Muscle of arm (tissue), 12 donors: ENCODE results near the gene OTULIN. TPM values are rescaled to one million over a fixed set of nuclear protein-coding genes. Genes with fewer than 3 reads are reported as not detected.

Source experiments
- DNase-seq: peaks from one replicate; pipeline ENCODE4 v3.0.0-alpha.2; 2013
- polyA plus RNA-seq, 12 donors: library from polyadenylated mRNA; unstranded; fragments of 120-200 nt; gene quantifications; one replicate each; pipeline ENCODE4 v1.2.1, GENCODE V29; 2013; ENCODE audit not compliant: insufficient read length in 12 of 12

OTULIN gene
- polyA plus RNA-seq, 12 donors, result 10.7 to 20.8 (median 16.0) TPM; not detected in 1

GRCh38 chr5:14693070-14693469, 28.6 kb downstream of the OTULIN start:
- no peak for DNase-seq

GRCh38 chr5:14695152-14695551, 30.6 kb downstream of the OTULIN start:
- DNase-seq, result no peak

- no peak for DNase-seq
These were observed 31.5 kb downstream of the OTULIN start for GRCh38 chr5:14696057-14696456.

- no peak for DNase-seq
These were observed 32.3 kb downstream of the OTULIN start for GRCh38 chr5:14696851-14697250.

DNA sequence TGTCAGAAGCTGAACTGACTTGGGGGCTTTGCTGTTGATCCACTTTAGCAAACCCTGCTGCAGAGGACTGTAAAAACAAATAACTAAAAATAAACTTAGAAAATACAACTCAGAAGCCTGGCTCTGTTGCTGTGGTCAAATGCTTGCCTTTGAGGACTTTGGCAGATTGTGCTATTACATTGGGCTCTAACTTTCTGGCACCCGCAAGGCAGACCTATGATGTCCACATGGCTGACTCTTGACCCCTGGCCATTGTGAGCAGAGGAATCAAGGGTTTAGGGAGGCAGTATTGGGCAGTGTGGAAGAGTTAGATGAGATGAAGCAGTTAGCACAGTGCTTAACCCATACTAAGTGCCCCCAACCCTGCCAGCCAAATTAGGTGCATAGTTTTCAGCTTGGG, 34.0 kb downstream of the OTULIN start:
- DNase-seq, result no peak

DNA sequence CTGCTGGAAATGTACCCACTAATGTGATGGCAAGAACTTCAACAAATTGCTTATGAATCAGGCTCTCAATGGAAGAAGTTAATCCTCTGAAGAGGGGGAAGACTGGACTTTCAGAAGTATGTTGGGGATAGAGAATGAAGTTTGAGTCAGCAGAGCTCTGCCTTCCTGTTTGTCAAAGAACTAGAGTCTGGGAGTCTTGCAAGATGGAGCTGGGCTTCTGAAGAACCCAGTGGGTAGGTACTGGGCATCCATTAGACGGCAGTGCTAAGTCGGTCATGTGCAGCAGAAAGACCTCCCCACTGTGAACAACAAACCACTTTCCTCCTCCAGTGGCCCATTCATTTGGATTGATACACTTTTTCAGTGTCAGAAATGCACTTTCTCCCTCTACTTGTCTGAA, 34.6 kb downstream of the OTULIN start:
- DNase-seq, result no peak

DNA sequence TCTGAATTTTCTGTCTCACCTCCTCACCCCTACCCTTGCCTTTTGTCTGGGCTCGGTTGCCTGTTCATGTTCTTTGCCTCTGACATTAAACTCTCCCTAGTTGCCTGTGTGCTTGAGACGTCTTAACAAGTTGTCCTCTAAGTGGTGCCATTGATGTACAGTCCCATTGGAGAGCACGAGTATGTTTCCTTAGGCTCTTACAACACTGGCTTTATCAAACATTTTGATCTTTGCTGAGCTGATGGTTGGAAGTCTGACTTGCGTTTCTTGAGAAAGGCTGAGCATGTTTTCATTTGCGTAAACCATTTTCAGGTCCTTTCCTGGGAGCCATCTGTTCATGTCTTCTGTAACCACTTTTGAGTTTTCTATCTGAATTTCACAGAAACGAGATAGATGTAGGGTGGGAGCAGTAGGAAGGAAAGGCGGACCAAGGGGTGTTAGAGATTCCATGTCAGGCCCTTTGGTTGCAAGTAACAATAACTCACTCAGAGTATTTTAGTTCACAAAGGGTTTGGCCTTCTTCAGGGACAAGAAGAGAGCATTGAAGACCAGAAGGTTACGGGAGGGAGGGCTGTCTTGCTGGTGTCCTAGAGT, 35.4 kb downstream of the OTULIN start:
- no peak for DNase-seq

GRCh38 chr5:14700478-14701436, 36.2 kb downstream of the OTULIN start:
- DNase-seq, result no peak

DNA sequence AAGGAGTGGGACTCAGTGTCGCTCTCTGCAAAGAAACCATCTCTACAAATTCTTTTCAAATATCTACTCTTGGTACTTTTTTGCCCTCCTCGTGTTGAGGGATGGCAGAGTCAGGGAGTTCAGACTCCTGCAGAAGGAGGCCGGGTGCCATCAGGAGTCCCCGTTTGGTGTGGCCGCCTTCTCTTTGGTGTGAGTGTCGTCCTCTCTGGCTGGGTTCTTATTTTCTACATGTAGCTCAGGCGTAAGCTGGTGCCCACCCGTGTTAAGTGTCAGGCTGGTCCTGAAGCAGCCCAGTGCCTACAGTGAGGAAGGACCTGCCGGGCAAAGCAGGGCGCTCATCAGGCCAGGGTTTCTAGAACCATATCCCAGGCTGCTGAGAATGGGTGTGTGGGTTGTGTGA, 37.0 kb downstream of the OTULIN start:
- DNase-seq, result no peak

DNA sequence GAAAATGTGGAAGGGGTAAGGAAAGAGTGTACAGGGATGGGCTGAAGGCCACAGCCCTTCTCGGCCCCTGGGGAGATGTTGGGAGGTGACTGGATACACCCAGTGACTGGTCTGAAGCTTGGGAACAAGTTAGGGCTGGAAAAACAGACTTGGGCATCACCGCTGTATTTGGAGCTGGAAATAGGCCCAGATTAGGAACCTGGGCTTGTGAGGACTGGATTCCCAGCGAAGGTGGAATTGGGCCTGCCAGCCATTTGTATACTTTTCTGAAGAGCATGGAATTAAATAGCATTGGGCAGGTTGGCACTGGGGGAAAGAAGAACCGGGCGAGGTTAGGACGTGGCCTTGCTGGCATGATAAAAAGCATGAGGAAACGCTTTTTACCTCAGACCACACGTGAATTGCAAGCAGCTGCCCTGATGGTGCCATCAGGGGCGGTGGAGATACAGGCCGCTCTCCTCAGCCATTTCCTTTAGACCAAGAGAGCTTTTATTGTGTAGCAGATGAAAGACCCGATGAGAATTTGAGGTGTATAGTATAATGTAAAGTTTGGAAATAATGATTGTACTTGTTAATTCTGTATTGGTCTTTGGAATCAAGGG, 37.8 kb downstream of the OTULIN start:
- DNase-seq, result no peak

DNA sequence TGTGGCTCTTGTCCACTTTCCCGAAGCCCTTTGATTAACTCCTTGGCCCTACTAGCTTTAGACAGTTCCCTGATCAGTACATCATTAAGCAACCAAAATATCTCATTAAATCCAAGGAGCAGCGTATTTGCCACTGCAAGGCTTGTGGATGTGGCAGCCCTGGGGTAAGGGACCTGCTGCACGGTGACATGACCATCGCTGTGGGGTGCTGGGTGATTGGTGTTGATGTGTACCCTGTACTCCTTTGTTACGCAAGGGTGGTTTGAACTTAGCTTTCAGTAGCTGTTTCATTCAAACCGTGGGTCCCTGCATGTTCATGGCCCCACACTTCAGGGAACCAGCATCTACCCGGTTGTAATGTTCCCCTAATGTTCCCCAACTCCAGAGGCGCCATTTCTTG, 41.0 kb downstream of the OTULIN start:
- no peak for DNase-seq

- DNase-seq, result no peak
These were observed 42.1 kb downstream of the OTULIN start for GRCh38 chr5:14706615-14707021.

DNA sequence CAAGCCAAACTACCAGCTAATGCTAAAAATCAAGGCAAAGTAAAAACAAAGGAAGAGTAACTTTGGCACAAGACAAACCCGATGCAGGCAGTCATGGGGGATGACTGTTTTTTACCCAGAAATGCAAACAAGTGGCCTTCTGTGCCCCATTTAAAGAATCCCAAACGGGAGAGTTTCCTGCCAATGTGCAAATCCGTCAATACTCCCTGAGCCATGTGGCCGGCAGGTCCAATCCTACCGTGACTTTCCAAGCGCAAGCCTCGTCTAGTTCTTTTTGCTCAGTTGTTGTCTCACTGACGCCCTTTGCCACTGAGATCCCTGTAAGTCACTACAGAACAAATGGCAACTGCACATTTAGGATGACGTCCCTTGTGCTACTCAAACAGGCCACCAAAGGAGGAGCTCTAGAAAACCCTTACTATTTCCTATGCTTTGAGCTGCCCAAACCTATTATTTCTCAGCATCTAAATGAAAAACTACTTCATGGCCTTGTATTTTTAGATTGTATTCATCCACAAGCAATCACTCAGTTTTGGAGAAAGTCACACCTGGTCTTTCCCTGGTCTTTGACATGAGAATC, 43.4 kb downstream of the OTULIN start:
- DNase-seq, result no peak

- DNase-seq, result no peak
These were observed 44.0 kb downstream of the OTULIN start for GRCh38 chr5:14708551-14708950.

- DNase-seq, result no peak
These were observed 45.9 kb downstream of the OTULIN start for GRCh38 chr5:14710313-14710994.

GRCh38 chr5:14712131-14712530, 47.6 kb downstream of the OTULIN start:
- no peak for DNase-seq

- DNase-seq, result no peak
These were observed 48.1 kb downstream of the OTULIN start for GRCh38 chr5:14712666-14713065.

DNA sequence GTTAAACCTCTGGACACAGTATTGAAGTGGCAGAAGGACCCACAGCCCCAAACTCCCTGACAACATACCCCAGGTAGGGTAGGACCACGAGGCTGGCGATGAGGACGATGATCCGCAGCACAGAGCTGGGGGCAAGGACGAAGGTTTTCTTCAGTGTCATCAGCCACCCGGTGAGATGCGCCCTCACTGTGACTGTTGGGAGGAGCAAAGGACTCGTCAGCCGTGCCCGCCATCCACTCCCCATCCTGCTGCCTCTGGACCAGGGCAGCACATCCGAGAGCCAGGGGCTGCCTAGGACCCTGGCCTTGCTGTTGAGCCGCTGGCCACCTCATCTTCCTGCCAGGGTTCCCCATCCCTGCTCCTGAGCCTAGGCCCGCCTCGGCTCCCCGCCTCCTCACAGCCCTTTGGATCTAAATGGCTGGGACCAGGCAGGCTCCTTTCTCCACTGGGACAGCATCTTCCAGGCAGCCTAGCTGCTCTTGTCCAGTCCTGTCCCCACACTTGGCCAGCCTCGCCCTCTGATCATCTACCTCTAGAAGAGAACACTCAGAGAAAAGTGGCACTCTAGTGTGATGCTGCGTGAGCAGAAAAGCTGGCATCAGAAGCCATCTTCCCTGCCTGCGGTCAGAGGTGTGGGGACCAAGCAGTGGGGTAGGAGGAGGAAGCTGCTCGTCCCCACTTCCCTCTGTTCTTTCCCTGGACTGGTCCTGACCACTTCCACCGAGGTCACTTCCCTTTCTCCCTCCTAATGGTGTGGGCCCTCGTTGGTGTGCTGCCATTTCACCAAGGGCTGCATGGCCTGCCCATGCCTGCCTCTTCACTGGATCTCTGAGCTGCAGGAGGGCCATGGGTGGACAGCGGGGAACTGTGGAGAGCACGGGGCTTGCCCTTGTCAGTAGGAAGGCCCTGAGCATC, 49.2 kb downstream of the OTULIN start:
- DNase-seq, result no peak

GRCh38 chr5:14714706-14715105, 50.2 kb downstream of the OTULIN start:
- DNase-seq, result no peak

- no peak for DNase-seq
These were observed 51.0 kb downstream of the OTULIN start for GRCh38 chr5:14715481-14715880.
